EL (cell line): ENCODE results near the gene ZDHHC9.
A peak's percentile ranks its signal among the peaks of the same experiment; 100 is the strongest.

ENCODE experiments used
- DNase-seq: peaks from one replicate; pipeline ENCODE4 v3.0.0-alpha.2; 2016

Gene ZDHHC9

DNA sequence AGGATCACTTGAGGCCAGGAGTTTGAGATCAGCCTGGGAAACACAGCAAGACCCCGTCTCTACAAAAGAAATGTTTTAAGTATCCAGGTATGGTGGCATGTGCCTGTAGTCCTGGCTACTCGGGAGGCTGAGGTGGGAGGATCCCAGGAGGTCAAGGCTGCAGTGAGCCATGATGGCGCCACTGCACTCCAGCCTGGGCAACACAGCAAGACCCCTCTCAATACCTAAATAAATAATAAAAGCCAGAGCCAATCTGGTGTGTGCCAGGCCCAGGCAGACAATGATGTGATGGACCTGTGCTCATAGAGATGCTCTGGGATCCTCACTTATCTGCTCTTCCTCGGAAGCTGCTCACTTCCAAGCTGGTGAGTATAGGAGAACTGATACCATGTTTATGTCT lies 82.1 kb downstream of the ZDHHC9 start:
- no peak for DNase-seq

- no peak for DNase-seq
These were observed 82.7 kb downstream of the ZDHHC9 start for GRCh38 chrX:129760981-129761380.

GRCh38 chrX:129760155-129760554 lies 83.5 kb downstream of the ZDHHC9 start:
- DNase-seq: no peak

- peak; percentile 68 for DNase-seq
These were observed 84.1 kb downstream of the ZDHHC9 start for GRCh38 chrX:129759576-129760061.

DNA sequence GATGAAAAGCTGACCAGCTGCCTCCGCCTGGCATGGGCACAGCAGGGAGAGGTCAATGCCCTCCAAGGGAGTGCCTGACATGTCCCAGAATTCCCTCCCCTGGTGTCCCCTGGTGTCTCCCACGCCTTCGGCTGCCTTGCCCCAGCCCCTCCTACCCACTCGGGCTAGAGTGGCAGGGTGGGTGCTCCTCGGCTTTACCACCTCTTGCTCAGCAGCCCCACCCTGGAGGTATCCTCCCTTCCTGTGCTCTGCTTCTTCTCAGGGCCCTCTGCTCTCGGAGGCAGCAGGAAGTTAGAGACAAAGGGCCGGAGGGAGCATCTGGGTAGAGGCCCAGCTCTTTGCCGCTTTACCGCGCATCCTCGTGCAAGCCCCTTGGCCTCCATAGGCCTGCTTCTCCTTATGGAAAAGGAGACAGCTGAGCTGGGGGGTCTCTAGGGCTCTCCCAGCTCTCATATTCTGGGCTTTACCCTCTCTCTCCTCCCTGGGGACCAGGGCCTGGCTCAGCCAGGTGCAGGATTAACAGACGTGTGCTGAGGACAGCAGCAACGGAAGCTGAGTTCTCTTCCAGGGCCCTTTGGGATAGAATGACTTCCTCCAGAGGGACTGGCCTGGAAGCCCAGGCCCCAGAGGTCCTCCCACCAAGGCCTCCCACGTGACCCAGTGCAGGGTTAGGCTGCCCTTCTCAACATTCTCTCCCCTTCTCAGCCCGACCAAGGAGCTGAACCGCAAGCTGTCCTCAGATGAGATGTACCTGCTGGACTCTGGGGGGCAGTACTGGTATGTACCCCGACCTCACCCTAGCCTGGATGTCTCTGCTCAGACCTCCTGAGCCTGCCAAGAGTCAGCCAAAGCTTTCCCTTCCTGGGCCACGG lies 87.7 kb downstream of the ZDHHC9 start:
- DNase-seq: no peak

DNA sequence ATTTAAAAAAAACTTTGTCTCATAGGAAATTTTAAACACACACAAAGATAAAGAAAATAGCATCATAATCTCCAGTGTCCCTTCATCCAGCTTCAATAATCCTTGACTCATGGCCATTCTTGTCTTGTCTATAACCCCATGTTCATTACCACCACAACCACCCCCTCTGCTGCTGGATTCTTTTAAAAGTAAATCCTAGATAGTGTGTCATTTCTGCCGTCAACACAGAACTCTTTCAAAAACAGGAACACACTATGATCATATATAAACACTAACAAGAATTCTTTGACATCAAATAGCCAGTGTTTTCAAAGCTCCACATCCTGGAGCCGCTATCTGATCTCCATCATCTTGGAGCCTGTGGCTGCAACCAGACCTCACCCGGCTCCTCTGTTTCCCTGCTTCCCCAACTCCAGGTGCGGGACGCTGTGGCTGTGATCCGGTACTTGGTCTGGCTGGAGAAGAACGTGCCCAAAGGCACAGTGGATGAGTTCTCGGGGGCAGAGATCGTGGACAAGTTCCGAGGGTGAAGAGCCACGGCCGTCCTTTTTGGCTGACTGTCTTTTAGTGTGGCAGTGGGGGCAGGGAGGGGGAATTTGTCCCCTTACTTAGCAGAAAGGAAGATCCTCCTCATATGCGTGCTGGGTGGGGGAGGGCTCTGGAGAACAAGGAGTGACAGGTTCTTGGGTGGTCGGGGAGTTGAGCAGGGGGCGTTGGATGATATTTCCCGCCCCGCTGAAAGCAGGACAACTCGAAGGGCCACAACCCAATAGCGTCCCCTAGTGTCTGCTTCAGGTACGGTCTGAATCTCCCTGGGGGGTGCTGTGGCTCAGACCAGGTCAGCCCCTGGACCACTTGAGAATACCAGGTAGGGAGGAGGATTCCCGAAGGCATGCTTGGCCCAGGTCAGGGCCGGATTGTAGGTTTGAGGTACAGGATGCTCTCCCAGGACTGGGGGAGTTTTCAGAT lies 89.3 kb downstream of the ZDHHC9 start:
- DNase-seq: no peak
